HFFc6 (cell line): ENCODE results near the gene ANKRD55. TPM values are rescaled to one million over a fixed set of nuclear protein-coding genes. Genes with fewer than 3 reads are reported as not detected.

ENCODE experiments used
- DNase-seq: peaks from one replicate; pipeline ENCODE4 v3.0.0-alpha.2; 2018
- H3K27ac Mint-ChIP-seq: 2 replicates; pipeline ENCODE4 v1.8.0; 2020; ENCODE audit warnings: mild to moderate bottlenecking, mixed read lengths
- H3K27me3 Mint-ChIP-seq: 2 replicates; pipeline ENCODE4 v1.8.0; 2021; ENCODE audit warnings: mild to moderate bottlenecking, moderate library complexity, mixed read lengths; ENCODE audit not compliant: insufficient read depth
- H3K36me3 Mint-ChIP-seq: 2 replicates; pipeline ENCODE4 v1.8.0; 2021; ENCODE audit warnings: low read depth, mixed read lengths
- H3K4me1 Mint-ChIP-seq: 2 replicates; pipeline ENCODE4 v1.8.0; 2020; ENCODE audit warnings: low read depth, mixed read lengths
- H3K4me3 Mint-ChIP-seq: 2 replicates; pipeline ENCODE4 v1.8.0; 2020; ENCODE audit warnings: mild to moderate bottlenecking, moderate library complexity, mixed read lengths
- H3K9me3 Mint-ChIP-seq: 2 replicates; pipeline ENCODE4 v1.8.0; 2020; ENCODE audit warnings: mild to moderate bottlenecking, mixed read lengths
- long read RNA-seq: library from polyadenylated mRNA; unstranded; transcript quantifications from one replicate; pipeline ENCODE4 v2.0.0, GENCODE V29; 2019
- total RNA-seq, 6 experiments: library from RNA; stranded (reverse); fragmentation: NEBNext Ultra II Directional; extraction: Animal tissue kit (Norgen Biotek cat#: 25700); gene quantifications; 2 replicates in 1 of 6; 3 replicates in 5 of 6; pipeline ENCODE4 v1.2.3, GENCODE V29; 2021
- TF ChIP-seq, protein P1 (sequence below): fragments of 200-600 bp; sonication (generic); IDR thresholded peaks from 2 replicates; pipeline ENCODE4 v1.5.0; 2021; ENCODE audit warnings: antibody characterized with exemption, mild to moderate bottlenecking

The ANKRD55 gene
- total RNA-seq: not detected
- long read RNA-seq: 0 reads

DNA sequence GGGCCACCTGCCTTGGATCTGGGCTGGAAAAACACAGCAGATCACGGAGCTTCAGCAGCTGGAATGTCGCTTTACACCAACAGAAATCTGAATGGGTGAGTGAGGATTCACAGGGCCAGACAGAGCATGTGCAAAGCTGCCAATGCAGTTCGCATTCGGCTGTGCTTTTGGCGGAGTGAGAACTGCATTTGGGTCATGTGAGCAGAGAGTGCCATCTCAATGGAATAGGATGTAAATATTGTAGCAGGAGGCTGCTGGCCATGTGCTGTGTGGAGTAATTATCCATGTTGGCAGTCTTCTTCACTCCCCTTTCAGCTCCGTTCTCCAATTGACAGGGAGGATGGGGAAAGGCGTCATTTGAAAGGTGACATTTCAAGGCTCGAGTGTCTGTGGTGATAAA lies at the start of gene ANKRD55:
TSS of gene ANKRD55 (minus strand) at position 101 of the 400 bp plus-strand sequence. CDS start 417 bp downstream, outside the sequence.
- DNase-seq: no peak
- peaks cover under 1% of the 10 kb centered on the region; the same call in 1 of the 2 replicates for H3K4me1 Mint-ChIP-seq

DNA sequence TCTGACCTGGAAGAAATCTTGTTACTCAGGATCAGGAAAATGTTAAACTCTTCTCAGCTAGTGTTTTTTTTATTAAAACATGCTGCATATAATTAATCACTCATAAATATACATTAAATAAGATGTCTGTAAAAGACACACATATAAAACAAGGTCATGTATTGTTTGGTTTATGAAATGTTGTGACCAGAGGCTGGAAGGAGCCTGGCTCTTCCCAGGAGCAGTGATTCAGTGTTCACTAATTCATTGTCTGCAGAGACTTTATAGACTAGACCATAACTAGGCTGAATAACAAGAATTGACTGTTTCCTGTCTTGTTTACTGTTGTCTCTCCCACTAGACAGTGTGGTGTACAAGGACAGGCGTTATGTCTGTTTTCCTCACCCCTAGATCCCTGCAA lies 49.1 kb upstream of the ANKRD55 start:
- no peaks in the 10 kb centered on the region for H3K27me3 Mint-ChIP-seq
- no peak overlapping the region for H3K4me3 Mint-ChIP-seq
- TF ChIP-seq, protein P1, sequence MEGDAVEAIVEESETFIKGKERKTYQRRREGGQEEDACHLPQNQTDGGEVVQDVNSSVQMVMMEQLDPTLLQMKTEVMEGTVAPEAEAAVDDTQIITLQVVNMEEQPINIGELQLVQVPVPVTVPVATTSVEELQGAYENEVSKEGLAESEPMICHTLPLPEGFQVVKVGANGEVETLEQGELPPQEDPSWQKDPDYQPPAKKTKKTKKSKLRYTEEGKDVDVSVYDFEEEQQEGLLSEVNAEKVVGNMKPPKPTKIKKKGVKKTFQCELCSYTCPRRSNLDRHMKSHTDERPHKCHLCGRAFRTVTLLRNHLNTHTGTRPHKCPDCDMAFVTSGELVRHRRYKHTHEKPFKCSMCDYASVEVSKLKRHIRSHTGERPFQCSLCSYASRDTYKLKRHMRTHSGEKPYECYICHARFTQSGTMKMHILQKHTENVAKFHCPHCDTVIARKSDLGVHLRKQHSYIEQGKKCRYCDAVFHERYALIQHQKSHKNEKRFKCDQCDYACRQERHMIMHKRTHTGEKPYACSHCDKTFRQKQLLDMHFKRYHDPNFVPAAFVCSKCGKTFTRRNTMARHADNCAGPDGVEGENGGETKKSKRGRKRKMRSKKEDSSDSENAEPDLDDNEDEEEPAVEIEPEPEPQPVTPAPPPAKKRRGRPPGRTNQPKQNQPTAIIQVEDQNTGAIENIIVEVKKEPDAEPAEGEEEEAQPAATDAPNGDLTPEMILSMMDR: no peak
- H3K27ac Mint-ChIP-seq: no peak overlapping the region
- no peaks in the 10 kb centered on the region for H3K36me3 Mint-ChIP-seq
- H3K4me1 Mint-ChIP-seq: no peaks in the 10 kb centered on the region
- no peak for DNase-seq
- H3K9me3 Mint-ChIP-seq: no peaks in the 10 kb centered on the region

More for the DNA sequence above, at the start of gene ANKRD55:
- Mint-ChIP-seq H3K27me3 (peaks cover 44% of the 10 kb centered on the region), H3K36me3 (no peaks in the 10 kb centered on the region), H3K27ac (no peak within 1 kb of the TSS), H3K4me3 (no peak within 1 kb of the TSS; the same call in 1 of the 2 replicates), H3K9me3 (no peaks in the 10 kb centered on the region)
- TF ChIP-seq, protein P1: no peak

DNA sequence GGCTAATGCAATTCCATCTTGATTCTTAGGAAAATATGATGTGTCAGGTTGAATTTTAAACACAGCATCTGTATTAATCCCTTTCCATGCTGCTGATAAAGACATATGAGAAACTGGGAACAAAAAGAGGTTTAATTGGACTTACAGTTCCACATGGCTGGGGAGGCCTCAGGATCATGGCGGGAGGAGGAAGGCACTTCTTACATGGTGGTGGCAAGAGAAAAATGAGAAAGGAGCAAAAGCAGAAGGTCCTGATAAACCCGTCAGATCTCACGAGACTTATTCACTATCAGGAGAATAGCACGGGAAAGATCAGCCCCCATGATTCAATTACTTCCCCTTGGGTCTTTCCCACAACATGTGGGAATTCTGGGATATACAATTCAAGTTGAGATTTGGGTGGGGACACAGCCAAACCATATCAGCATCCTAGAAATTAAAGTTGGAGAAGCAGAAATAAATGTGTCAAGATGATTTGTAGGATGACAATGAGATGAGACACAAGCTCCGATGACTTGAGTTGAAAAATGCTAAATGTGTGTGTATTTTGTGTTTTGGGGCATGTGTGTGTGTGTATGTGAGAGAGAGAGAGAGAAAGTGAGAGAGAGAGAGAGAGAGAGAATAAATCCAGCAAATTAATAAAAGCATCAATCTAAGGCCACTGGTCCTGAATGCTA lies 48.5 kb upstream of the ANKRD55 start:
- Mint-ChIP-seq H3K27ac (no peak overlapping the region), H3K4me3 (no peak overlapping the region), H3K27me3 (no peaks in the 10 kb centered on the region), H3K4me1 (no peaks in the 10 kb centered on the region), H3K9me3 (no peaks in the 10 kb centered on the region), H3K36me3 (no peaks in the 10 kb centered on the region)
- TF ChIP-seq, protein P1: no peak
- DNase-seq: no peak

DNA sequence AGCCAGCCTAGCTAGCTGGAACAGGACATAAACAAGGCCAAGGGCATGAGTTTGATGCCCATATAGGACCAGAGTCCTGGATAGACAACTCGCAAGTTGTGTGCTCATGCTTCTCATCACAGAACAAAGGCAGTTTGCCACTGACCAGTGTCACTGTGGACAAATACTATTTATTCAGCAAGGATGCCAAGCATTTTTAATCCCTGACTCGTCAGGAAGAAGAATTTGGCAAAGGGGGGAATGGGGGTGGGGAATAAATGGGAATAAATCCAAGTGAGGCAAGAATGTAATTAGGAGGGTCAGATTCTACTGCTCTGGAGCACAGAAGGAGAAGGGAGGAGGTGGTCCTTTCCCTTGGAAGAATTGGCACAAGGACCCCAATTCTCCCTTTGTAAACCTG lies 46.8 kb upstream of the ANKRD55 start:
- DNase-seq: peak; percentile 55
- Mint-ChIP-seq H3K4me1 (no peaks in the 10 kb centered on the region), H3K36me3 (no peaks in the 10 kb centered on the region), H3K9me3 (no peaks in the 10 kb centered on the region), H3K27ac (peak overlapping the region; percentile 73), H3K4me3 (peak overlapping the region; percentile 50), H3K27me3 (no peaks in the 10 kb centered on the region)
- TF ChIP-seq, protein P1: no peak

DNA sequence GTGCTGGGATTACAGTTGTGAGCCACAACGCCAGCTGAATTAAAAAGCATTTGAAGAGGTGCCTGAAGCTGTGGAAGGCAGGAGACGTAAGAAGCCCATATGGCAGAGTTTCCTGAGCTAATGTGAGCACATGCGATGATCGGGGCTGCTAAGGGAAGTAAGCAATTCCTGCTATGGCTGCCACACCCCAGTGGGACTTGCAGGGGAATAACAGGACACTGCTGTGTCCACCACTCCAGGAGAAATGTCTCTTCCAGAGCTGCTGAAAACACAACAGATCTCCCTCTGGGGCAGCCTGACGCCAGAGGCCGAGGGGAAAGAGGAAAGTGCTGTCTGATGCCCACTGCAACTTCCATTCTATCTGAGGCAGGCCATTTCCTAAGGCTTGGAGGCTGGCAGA lies 46.2 kb upstream of the ANKRD55 start:
- H3K4me3 Mint-ChIP-seq: 0 out of 2 replicates have a peak overlapping the region, but pooled peaks have one; percentile 2
- no peak for DNase-seq
- no peaks in the 10 kb centered on the region for H3K36me3 Mint-ChIP-seq
- no peaks in the 10 kb centered on the region for H3K9me3 Mint-ChIP-seq
- TF ChIP-seq, protein P1: no peak
- H3K4me1 Mint-ChIP-seq: no peaks in the 10 kb centered on the region
- H3K27me3 Mint-ChIP-seq: no peaks in the 10 kb centered on the region
- peak overlapping the region; percentile 73; the same call in 1 of the 2 replicates for H3K27ac Mint-ChIP-seq
